M059J (cell line): Measurements from ENCODE around the gene SPEM3. TPM values are rescaled to one million over a fixed set of nuclear protein-coding genes. Genes with fewer than 3 reads are reported as not detected.
A peak's percentile ranks its signal among the peaks of the same experiment; 100 is the strongest.

Experiments used
- DNase-seq: peaks from one replicate; pipeline ENCODE4 v3.0.0-alpha.2; 2012; ENCODE audit warnings: low read depth
- total RNA-seq: library from RNA; depleted of rRNA; stranded (reverse); fragments of >200 nt; shearing (Covaris generic); gene quantifications from 2 replicates; pipeline ENCODE4 v1.2.3, GENCODE V29; 2014

The SPEM3 gene
- total RNA-seq, 1 experiment from 2014 or later: not detected

GRCh38 chr17:7421186-7421585, 7.5 kb upstream of the SPEM3 start:
- DNase-seq: no peak

- no peak for DNase-seq
These were observed 5.0 kb upstream of the SPEM3 start for GRCh38 chr17:7423679-7424078.

GRCh38 chr17:7425316-7425715, 3.3 kb upstream of the SPEM3 start, which contains the start of gene SPEM2:
Gene SPEM2 (plus strand): TSS chr17:7425616. CDS start chr17:7425689, 73 bp downstream.
- no peak for DNase-seq

- DNase-seq: no peak
These were observed 2.9 kb upstream of the SPEM3 start for GRCh38 chr17:7425756-7426155.

GRCh38 chr17:7426203-7426863, 2.3 kb upstream of the SPEM3 start:
- DNase-seq: no peak

- DNase-seq: no peak
These were observed 1.7 kb upstream of the SPEM3 start for GRCh38 chr17:7426896-7427489.

- DNase-seq: no peak
These were observed 1.1 kb upstream of the SPEM3 start for GRCh38 chr17:7427549-7427948.

GRCh38 chr17:7429722-7430121, 1.1 kb downstream of the SPEM3 start:
- no peak for DNase-seq

- no peak for DNase-seq
These were observed 2.6 kb downstream of the SPEM3 start for GRCh38 chr17:7431231-7431630.

- no peak for DNase-seq
These were observed 3.6 kb downstream of the SPEM3 start for GRCh38 chr17:7432296-7432695.

- DNase-seq: peak; percentile 55
These were observed 7.3 kb downstream of the SPEM3 start for GRCh38 chr17:7435676-7436555.

GRCh38 chr17:7436556-7437368, 8.1 kb downstream of the SPEM3 start:
- DNase-seq: peak; percentile 77

GRCh38 chr17:7437369-7437863, 8.8 kb downstream of the SPEM3 start:
- DNase-seq: no peak

- no peak for DNase-seq
These were observed 9.4 kb downstream of the SPEM3 start for GRCh38 chr17:7437950-7438614.

GRCh38 chr17:7438656-7439460, 10.2 kb downstream of the SPEM3 start:
- no peak for DNase-seq

- DNase-seq: no peak
These were observed 10.9 kb downstream of the SPEM3 start, which contains the start of gene FGF11 for GRCh38 chr17:7439462-7440112. Gene FGF11 (plus strand): TSS chr17:7439512. CDS start chr17:7439621, 109 bp downstream.

GRCh38 chr17:7440113-7440833, 11.6 kb downstream of the SPEM3 start:
- DNase-seq: peak; percentile 62

- peak; percentile 53 for DNase-seq
These were observed 12.2 kb downstream of the SPEM3 start for GRCh38 chr17:7440834-7441195.

- no peak for DNase-seq
These were observed 12.6 kb downstream of the SPEM3 start for GRCh38 chr17:7441266-7441665.
